ENCODE results near the gene FMN1.
A peak's percentile ranks its signal among the peaks of the same experiment; 100 is the strongest.
"Not testable (repeated sequence)": the region's sequence is repeated elsewhere in the genome, so short reads cannot be mapped to it uniquely, and the experiment has no call there.

FMN1 gene

GRCh38 chr15:32872621-32873283, 321.8 kb downstream of the FMN1 start:
- no peak for DNase-seq

- no peak for DNase-seq
Observed at GRCh38 chr15:32871883-32872282, 322.6 kb downstream of the FMN1 start.

- no peak for DNase-seq
Observed at GRCh38 chr15:32870240-32871033, 324.1 kb downstream of the FMN1 start.

DNA sequence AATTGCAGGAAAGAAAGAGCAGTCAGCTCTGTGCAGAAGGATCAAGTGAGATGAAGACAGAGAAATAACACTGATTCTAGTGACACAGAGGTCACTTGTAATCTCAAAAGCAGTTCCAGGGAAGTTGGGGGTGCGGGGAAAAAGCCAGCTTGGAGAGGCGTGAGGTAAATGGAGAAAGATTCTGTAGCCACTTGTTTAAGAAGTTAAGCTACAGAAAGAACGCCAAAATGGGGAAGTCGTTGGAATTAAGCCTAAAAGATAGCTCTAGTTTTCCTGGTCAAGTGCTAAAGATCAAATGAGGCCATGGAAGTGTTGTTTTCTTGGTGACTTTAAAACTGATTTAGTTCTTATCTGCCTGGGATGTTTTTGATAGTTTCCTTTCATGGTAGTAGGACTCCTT, 324.7 kb downstream of the FMN1 start:
- no peak for DNase-seq

DNA sequence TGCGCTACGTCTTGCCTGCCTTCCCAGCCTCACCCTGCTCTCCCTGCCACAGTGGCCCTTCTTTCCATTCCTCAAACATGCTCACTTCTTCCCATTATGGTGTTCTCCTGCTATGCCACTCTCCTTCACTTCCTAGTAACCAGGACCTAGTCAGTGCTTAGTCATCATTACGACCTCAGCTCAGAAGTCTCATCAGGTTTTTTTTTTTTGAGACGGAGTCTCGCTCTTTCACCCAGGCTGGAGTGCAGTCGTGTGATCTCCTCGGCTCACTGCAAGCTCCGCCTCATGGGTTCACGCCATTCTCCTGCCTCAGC, 327.2 kb downstream of the FMN1 start:
- DNase-seq = no peak

GRCh38 chr15:32866454-32867312, 327.8 kb downstream of the FMN1 start:
- DNase-seq = no peak

GRCh38 chr15:32864841-32865240, 329.7 kb downstream of the FMN1 start:
- DNase-seq = no peak

GRCh38 chr15:32864051-32864450, 330.5 kb downstream of the FMN1 start:
- no peak for DNase-seq

GRCh38 chr15:32861761-32862160, 332.8 kb downstream of the FMN1 start:
- DNase-seq = no peak

DNA sequence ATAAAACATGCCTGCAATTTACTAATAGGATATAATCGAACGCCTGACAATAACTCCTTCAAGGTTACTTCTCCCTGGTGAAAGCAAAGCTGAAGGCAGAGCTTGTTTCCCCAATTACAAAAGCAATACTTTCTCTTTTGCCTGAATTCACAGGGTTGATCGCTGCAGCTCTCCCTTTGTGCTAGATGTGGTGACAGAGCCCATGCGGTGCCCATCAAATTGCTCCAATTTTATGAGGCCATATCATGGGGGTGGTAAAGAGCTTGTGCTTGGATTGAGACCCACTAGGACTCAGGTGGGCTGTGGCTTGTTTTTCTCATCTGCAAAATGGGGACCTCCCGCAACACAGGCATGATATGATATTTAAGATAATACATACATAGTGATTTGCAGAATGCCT, 333.3 kb downstream of the FMN1 start:
- DNase-seq = no peak

DNA sequence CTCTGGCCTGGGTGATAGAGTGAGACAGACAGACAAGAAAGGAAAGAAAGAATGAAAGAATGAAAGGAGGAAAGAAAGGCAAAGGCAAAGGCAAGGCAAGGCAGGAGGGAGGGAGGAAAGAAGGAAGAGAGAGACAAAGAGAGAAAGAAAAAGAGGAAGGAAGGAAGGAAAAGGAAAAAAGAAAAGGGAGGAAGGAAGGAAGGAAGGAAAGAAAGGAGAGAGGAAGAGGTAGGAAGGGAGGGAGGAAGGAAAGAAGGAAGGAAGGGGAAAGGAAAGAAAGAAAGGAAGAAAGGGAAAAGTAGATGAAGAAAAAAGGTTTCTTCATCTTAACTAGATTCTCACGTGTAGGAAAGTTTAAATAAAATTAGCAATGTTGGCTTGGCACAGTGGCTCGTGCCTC, 334.5 kb downstream of the FMN1 start:
- DNase-seq = no peak

- no peak for DNase-seq
Observed at GRCh38 chr15:32859251-32859650, 335.3 kb downstream of the FMN1 start.

GRCh38 chr15:32857732-32858131, 336.8 kb downstream of the FMN1 start:
- DNase-seq = no peak

- no peak for DNase-seq
Observed at GRCh38 chr15:32856753-32857152, 337.8 kb downstream of the FMN1 start.

DNA sequence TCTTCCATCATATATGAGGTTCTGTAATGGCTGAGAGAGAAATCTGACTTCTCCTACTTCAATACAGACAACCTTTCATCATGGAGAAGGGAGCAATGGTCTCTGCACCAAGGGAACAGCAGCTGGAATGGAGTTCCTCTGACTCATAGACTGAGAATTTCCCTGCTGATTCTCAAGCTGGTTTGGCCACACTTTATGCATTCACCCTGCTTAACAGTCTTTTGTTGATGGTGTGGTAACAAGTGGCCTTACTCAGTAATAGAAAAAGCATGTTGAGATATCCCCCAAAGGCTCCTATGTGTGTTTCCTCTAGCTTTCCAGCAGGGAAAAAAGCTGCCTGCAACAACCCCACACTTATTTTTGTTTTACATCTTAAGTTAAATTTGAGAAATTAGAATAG, 338.6 kb downstream of the FMN1 start:
- DNase-seq = no peak

DNA sequence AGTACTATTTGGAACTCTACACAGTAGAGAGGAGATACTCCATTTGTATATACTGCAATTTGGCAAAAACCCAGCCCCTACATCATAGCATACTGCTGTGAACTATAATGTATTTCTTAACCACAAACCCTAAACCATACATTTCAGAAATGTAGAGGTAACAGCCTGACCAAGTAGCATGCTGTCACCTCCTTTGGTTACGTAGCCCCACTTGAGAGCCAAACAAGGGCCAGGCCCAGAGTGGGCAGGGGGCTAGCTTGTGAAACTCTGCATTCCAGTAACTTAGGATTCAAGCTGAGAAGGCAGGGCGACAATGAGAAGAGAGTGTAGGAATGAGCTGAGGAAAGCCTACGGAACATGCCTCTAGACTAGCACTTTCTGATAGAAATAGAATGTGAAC, 340.9 kb downstream of the FMN1 start:
- no peak for DNase-seq

GRCh38 chr15:32852771-32853170, 341.7 kb downstream of the FMN1 start:
- DNase-seq = no peak

- no peak for DNase-seq
Observed at GRCh38 chr15:32852017-32852416, 342.5 kb downstream of the FMN1 start.

DNA sequence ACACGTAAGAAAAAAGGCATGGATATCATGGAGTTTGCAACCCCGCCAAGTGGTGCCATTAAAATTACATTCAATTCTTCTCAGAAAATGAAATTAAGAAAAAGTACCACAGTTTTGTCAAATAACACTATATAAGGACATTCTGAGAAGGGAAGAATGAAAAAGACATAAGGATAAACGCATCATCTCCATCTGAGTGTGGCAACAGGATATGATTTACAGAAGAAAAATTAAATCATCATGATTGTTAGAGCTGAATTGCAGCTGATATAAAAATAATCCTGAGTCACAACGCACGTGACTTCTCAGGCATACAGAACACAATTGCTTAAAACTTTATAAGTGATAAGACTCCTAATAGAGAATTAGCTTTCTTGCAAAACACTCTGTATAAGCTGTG, 342.9 kb downstream of the FMN1 start:
- DNase-seq = no peak

DNA sequence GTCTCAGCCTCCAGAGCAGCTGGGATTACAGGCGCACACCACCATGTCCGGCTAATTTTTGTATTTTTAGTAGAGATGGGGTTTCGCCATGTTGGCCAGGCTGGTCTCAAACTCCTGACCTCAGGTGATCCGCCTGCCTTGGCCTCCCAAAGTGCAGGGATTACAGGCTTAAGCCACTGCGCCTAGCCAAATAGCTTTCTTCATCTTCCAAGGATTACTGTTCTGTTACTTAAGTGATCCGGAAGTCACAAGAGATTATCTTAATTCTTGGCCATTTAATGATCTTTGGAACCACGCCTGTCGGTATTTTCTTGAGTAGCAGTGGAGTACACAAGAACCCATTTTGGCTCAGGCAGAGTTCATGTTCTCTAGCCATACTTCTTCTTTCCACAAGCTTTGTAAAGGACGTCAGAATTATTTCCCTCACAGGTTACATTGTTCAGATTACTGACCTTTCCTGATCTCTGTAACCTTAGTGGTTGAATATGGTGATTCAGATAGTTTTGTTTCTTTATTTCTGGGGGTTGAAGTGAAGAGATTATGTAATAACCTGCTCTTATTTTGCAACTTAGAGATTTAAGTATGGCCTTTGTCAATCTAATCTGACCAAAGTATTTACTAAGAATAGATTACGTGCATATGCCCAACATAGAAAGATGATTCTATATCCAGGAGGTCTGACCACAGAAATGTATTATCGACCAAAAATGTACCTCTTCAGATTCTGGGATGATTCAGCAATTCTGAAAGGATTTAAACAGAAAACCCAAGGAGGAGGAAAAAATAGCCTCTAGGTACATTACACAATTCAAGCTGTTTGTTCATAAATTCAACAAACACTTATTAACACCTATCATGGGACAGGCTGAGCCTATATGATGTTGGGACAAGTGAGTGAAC, 344.5 kb downstream of the FMN1 start:
- DNase-seq = no peak

DNA sequence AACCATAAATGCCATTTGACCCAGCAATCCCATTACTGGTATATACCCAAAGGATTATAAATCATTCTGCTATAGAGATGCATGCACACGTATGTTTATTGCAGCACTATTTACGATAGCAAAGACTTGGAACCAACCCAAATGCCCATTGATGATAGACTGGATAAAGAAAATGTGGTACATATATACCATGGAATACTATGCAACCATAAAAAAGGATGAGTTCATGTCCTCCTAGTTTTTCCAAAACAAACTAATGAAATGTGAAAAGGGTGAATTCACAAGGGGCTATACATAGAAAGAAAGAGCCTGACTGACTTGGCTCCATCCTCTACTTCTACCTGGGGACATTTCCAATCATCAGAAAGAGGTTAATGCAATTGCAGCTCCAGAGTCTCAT, 347.8 kb downstream of the FMN1 start:
- DNase-seq = not testable (repeated sequence)

GRCh38 chr15:32844118-32844711, 350.3 kb downstream of the FMN1 start:
- peak; percentile 1 to 35 for DNase-seq

All from Kasumi-1 (cell line).